NCI-H69 (cell line): ENCODE data around the gene ORM1.

Source experiments
- DNase-seq: peaks from one replicate; lab custom pipeline; 2025; lab: John Stamatoyannopoulos, UW

The ORM1 gene

DNA sequence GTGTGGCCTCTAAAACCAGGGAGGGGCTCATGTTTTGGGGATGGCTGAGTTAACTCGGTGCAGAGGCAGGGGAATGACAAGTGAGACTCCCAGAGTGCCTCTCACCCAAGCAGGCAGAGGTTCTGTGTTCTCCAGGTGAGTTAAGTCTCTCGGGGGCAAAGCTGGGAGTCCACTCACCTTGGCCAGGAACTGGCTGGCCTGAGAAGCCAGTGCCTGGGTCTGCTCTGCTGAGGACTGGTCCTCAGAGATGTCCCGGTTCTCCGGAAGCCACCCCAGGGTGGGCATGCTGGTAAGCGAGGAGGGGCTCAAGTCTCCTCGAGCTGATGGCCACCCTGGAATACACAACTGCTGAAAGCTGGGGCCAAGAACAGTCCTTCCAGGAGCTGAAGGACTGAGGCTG is 44.5 kb downstream of the ORM1 start:
- DNase-seq: no peak

DNA sequence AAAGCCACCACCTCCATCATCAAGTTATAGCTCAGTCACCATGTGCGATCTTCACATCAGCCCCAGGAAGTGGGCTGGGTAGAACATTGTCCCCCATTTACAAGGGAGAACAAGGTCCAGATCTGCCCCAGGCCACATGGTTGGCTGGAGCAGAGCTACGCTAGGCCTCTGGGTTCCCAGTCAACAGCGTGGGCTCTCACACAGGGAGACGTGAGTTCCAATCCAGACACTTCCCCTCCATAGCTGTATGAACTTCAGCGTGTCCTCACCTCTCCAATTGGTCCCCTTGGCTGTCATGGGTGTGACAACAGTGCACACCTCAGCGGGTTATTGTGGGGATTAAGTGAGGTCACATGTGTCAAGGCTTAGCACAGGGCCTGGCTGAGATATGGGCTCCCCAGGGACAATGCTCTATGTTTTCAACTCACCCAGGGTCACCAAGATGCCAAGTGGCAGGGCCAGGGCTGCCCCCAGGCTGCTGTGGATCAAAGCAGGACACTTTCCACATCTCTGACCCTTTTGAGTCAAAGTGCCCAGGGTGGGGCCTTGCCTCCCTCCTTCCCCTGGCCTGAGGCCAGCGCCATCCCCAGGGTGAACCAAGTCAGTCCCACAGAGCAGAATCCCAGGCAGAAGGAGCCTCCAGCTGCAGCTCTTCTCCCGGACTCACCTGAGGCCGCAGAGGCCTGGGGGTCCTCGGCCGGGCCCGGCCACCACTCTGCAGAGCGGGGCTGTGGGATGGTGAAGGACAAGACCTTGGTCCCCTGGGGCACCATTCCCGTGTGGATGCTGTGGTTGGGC is 45.1 kb downstream of the ORM1 start:
- no peak for DNase-seq

DNA sequence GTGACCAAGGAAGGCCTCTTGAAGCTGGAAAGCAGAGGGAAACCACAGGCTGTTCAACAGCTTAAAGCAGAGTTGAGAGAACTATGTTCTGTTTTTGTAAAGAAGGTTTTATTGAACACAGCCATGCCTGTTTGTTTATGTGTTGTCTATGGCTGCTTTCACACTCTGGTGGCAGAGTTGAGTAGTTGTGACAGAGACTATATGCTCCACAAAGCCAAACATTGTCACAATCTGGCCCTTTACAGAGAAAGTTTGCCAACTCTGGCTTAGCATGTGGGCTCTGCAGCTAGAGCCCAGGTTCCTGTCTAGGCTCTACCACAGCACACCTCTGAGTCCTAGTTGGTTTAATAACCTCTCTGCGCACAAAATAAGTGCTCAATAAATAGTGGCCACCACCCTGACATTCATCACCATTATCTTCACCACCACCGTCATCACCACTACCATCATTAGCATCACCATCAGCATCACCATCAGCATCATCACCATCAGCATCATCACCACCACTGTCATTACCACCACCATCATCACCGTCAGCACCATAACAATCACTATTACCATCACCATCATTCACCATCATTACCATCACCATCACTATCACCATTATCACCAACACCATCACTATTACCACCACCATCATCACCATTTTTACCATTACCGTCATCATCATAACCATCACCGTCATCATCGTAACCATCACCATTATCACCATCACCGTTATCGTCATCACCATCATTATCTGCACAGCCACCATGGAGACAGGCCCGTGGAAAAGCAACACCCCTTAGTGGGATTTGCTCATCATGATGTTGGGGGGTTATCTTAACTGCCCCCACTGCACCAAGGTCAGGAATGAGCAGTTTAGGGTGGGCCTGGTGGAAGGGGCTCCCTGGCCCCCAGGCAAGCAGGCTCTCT is 46.6 kb downstream of the ORM1 start:
- DNase-seq: no peak

DNA sequence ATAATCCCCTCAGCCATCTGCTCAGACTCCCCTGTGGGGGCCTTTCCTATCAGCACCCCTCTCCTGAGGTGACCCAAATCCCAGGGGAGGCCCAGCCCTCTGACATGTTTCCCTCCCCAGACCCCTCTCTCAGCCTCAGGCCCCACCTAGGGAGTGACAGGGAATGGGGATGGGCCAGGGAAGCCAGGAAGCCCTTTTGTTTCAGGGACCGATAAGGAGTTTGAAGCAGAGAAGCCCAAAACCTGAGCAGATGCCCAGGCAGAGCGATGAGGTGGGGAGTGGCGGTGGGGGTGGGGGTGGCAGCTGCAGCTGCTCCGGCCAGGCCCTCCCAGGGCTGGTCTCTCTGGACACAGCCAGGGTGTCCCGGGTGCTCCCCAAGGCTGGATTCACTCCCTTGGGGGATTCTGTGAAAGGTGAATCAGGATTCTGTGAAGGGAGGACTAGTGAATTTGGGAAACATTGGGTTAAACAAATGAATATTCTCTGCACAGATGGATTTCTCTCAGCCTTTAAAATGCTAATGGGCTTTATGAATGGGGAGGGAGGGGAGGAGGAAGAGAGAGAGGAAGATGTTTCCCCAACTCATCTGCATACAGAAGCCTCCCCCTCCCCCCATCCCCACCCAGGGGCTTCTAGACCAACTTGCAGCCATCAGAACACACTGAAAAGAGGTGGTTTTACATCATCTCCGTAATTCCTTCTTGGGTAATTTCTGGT is 47.5 kb downstream of the ORM1 start:
- peak; percentile 20 for DNase-seq

DNA sequence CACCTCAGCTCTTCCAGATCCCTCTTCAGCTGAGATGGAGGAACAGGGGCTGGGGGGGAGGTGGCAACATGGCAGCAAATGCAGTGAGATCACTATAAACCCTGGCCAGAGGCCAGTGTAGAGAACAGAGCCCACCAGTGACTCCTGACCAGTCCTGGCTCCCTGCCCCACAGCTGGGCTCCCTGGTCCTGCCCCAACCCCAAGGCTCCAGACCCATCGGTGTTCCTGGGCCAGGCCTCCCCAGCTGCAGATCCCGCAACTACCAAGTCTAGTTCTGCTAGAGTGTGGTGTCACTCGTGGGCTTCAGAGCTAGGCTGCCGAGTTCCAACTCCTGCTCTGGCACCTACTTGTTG is 48.0 kb downstream of the ORM1 start:
- no peak for DNase-seq

DNA sequence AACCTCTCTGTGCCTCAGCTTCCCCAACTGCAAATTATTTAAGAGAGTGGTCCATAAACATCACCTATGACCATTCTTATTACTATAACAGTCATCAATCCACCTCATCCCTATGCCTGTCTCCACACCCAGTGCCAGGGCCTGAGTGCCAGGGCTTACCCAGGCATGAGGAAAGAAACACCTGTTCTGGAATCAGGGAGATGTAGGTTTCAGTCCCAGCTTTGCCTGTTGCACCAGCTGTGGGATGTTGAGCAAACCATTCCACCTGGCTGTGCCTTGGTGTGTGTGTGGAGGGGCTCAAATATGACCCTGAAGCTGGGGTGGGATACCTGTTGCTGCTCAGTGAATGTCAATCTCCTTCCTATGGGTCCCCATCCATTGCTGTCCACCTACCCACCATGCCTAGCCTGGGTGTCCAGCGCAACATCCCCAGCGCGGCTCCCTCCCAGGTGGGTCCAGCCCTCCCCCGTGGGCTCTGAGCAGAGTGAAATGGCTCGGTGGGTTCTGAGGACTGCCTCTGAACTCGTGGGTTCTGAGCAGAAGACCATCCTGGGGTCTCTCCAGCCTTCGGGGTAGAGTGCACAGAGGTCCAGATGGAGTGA is 48.5 kb downstream of the ORM1 start:
- DNase-seq: no peak

DNA sequence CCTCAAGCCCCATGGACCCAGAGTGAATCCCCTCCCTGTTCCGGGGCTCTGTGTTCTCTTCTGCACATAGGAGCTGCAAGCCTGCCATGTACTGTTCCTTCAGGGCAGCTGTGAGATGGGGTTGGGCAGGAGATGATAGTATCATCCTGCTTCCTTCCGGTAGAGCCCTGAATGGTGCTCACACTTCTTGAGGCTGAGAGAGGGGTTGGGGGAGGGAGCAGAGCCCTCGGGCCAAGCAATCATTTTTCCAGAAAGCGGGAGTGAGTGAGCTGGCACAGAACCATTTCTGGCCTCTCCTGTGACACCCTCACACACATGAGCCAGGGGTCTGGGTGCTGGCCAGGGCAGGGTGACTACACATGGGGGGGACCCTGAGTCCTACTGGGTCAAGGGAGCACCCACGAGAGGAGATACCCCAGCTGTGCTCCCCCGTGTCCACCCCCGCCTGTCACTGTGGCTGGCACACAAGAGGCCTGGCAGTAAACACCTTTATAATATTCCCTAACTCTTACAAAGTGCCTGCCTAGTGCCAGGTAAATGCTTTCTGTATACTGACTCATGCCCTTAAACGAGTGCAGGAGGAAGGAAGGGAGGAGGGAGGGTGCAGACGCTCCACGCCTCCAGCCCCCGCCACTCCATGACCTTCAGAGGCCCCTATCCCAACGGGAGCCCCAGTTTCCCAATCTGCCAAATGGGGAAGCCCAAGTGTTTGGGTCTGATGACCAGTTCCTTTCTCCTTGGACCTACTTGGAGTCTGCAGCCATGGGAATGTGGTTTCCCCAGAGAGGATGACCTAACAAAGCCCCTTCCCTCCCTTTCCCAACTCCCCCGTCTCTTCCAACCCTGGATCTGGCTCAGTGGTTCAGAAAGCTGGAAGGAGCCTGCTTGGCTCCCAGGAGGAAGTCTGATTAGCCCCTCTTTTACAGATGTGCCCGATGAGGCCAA is 49.3 kb downstream of the ORM1 start:
- no peak for DNase-seq

DNA sequence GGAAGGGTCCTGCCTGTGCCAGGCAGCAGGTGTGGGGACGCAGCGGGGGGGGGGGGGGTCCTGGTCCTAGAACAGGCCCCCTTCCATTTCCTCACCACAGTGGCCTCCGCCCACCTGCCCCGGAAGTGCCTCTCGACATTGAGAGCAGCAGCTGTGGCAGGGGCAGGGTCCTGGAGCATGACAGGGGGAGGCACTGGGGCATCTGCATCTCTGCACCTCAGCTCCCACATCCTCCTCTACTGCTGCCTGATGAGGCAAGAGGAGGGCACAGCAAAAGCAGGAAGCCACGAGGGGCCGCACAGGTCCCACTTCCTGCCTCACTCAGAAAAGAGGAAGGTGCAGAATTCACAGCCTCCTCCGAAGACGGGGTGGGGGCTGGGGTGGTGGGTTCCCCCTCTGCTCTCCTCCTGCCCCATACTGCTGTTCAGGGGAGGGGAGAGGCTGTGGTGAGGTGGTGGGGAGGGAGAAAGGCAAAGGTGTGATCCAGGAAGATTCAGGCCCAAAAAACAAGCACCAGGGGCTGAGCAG is 50.1 kb downstream of the ORM1 start:
- DNase-seq: no peak

DNA sequence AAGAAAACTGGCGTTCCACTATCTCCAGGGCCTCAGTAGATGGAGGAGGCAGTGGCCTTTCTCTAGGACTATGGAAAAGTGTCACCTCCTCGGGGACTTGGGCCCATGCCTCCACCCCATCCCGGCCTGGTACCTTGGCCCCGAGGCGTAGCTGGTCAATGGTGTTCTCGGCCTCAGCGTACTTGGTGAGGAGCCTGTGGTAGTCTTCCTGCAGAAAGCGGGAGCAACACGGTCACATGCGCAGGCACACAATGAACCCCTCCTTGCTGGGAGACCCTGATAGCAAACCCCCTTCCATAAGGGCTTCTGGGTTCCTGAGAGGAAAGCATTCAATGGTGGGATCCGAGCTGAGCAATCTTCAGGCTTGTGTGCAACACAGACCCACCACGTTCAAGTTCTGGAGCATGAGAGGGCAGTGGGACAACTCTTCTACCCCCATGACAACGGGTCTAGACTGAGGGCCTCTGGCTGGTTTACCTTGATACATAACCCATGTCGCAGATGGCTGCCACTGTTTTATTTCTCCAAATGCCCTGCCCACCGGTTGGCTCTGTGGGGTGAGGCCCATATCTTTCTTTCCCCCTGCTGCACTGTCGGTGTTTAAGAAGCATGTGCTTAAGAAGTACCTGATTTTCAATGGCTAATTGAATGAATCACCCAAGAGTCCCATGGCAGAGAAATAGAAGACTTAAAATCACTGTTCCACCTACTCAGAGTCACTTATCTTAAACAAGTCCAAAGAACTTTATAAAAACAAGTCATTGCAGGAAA is 51.2 kb downstream of the ORM1 start:
- no peak for DNase-seq

DNA sequence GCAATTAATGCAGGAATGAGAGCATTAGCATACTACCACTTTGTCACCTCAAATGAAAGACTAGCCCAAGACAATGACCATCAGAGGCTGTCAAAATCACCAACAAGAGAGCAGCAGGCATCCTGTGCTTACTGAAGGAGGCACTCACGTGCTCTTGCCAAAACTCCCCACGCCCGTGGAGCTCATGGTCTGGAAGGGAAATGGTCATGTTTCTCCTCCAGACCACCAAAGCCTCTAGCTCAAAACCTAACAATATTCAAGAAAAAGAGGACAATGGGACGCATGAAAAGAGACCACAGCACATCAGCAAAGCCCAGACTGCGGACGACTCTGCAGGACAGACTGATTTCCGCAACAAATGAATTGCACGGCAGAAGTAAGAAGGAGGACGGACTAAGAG is 52.0 kb downstream of the ORM1 start:
- DNase-seq: no peak

DNA sequence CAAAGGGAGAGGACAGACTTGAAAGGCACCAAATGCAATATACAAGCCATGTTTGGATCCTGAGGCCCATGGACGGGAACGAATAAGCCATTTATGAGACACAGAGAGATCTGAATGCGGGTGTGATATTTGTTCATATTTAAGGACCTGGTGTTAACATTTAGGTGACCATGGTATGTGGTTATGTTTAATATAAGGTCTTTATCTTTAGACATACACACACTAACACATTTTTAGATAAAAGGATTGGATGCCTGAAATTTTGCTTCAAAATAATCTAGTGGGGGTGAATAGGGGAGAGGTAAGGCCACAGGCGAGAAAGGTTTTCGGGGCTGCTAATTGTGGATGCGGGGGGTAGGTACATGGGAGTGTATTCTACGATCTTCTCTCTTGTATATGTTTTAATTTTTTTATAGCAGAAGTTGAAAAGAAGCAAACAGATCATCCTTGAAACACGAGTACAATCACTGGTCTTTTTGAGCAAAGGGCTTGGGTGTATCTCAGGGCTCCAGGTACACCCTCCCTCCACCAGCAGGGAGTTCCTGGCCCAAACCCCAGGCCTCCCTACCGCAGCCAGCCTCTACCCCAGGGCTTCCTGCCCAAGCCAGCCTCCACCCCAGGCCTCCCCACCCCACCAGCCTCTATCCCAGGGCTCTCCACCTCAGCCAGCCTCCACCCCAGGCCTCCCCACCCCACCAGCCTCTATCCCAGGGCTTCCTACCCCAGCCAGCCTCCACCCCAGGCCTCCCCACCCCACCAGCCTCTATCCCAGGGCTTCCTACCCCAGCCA is 52.7 kb downstream of the ORM1 start:
- DNase-seq: no peak
